ENCODE results near the gene EXOSC10.
"Not testable (repeated sequence)": the region's sequence is repeated elsewhere in the genome, so short reads cannot be mapped to it uniquely, and the experiment has no call there.

GRCh38 chr1:11037019-11037739, 62.5 kb downstream of the EXOSC10 start:
- TF ChIP-seq MXI1 (conservative IDR thresholded peaks at IDR 0.05; ENCODE audit: poor library complexity, severe bottlenecking); RAD21 (conservative IDR thresholded peaks at IDR 0.05); CTCF (IDR thresholded peaks at IDR 0.05; ENCODE audit: poor library complexity, severe bottlenecking); EZH2 (IDR thresholded peaks at IDR 0.05; ENCODE audit: borderline replicate concordance, insufficient read depth, low read length, poor library complexity, severe bottlenecking); SMC3 (conservative IDR thresholded peaks at IDR 0.05; ENCODE audit: poor library complexity); POLR2AphosphoS5 (IDR thresholded peaks at IDR 0.05): not testable (repeated sequence)
